GM12878 (cell line): ENCODE measurements around the gene MTM1. TPM values are rescaled to one million over a fixed set of nuclear protein-coding genes. Genes with fewer than 3 reads are reported as not detected.
A peak's percentile ranks its signal among the peaks of the same experiment; 100 is the strongest.

Experiments used
- ATAC-seq: fragments of 200-7000 bp; cut with Tn5 transposase; 3 replicates; pipeline ENCODE4 v1.9.1; 2020; ENCODE audit warnings: mild to moderate bottlenecking, moderate library complexity
- BruUV-seq: library from RNA; stranded (reverse); fragments of 400-500 nt; replicated peaks from 2 replicates; lab custom pipeline; 2021; lab: Mats Ljungman, UMichigan
- CTCF ChIA-PET: fragments of 300-600 bp; sonication (Branson Sonifier 250); formaldehyde crosslinking; extraction: SDS; loops from one replicate; lab custom pipeline; 2021; ENCODE audit warnings: inconsistent platforms; lab: Yijun Ruan, JAX
- POLR2A ChIA-PET: fragments of 350-600 bp; formaldehyde crosslinking; extraction: SDS; loops from one replicate; lab custom pipeline; 2021; ENCODE audit warnings: inconsistent platforms; lab: Charles Lee
- RAD21 ChIA-PET: fragments of 300-600 bp; sonication (Branson Sonifier 250); formaldehyde crosslinking; loops from one replicate; lab custom pipeline; 2023; ENCODE audit warnings: antibody characterized with exemption; ENCODE audit not compliant: unreplicated experiment; lab: Charles Lee
- SMC1A ChIA-PET: fragments of 300-600 bp; sonication (Branson Sonifier 250); formaldehyde crosslinking; loops from one replicate; lab custom pipeline; 2023; ENCODE audit not compliant: unreplicated experiment, uncharacterized antibody; lab: Charles Lee
- DNase-seq: peaks from one replicate; pipeline ENCODE4 v3.0.0-alpha.2; 2011; ENCODE audit warnings: low read depth, low spot score
- FAIRE-seq: peaks from 3 replicates; lab custom pipeline; 2011; peaks lifted over from hg19 to GRCh38; lab: Jason Lieb, UNC
- H2AFZ ChIP-seq: 2 replicates; pipeline ENCODE4 v1.6.0; 2011; ENCODE audit warnings: low read depth, low read length, control low read depth; ENCODE audit not compliant: control insufficient read depth
- H3K27ac ChIP-seq: 2 replicates; pipeline ENCODE4 v1.5.1; 2011; ENCODE audit warnings: control low read depth; ENCODE audit not compliant: control insufficient read depth, insufficient read depth
- H3K27me3 ChIP-seq, 2 experiments: replicated peaks in 1 of 2; 2 replicates each; pipeline versions ENCODE4 v1.6.0 to v1.6.1; 2011; ENCODE audit warnings: low read length in 1 of 2; ENCODE audit not compliant: control insufficient read depth in 2 of 2, insufficient read depth in 2 of 2
- H3K36me3 ChIP-seq, 2 experiments: 2 replicates each; pipeline ENCODE4 v1.5.1; 2011; ENCODE audit warnings: low read length in 1 of 2; ENCODE audit not compliant: control insufficient read depth in 2 of 2, insufficient read depth in 2 of 2
- H3K4me1 ChIP-seq: 2 replicates; pipeline ENCODE4 v1.6.1; 2011; ENCODE audit warnings: mild to moderate bottlenecking, low read length, moderate library complexity, mixed read lengths; ENCODE audit not compliant: control insufficient read depth, insufficient read depth
- H3K4me2 ChIP-seq: 2 replicates; pipeline ENCODE4 v1.6.0; 2011; ENCODE audit warnings: control low read depth; ENCODE audit not compliant: control insufficient read depth, insufficient read depth
- H3K4me3 ChIP-seq: fragments of 200-600 bp; sonication (generic); 2 replicates; pipeline ENCODE4 v1.5.1; 2016
- H3K79me2 ChIP-seq: 2 replicates; pipeline ENCODE4 v1.6.0; 2011; ENCODE audit warnings: low read length; ENCODE audit not compliant: control insufficient read depth, insufficient read depth
- H3K9ac ChIP-seq: 2 replicates; pipeline ENCODE4 v1.8.0; 2011; ENCODE audit warnings: low read length, control low read depth, mixed read lengths; ENCODE audit not compliant: control insufficient read depth, insufficient read depth
- H3K9me3 ChIP-seq: replicated peaks from 3 replicates; pipeline ENCODE4 v1.5.1; 2011; ENCODE audit warnings: mild to moderate bottlenecking, low read length; ENCODE audit not compliant: control insufficient read depth, insufficient read depth
- H4K20me1 ChIP-seq: 2 replicates; pipeline ENCODE4 v1.6.0; 2011; ENCODE audit not compliant: control insufficient read depth, insufficient read depth
- CBX5 ChIP-seq: sonication (generic); IDR thresholded peaks from 2 replicates; pipeline ENCODE4 v1.6.1; 2016; ENCODE audit warnings: low read depth, moderate library complexity, mild to moderate bottlenecking, inconsistent platforms
- EGR1 ChIP-seq, 2 experiments: IDR thresholded peaks; 1 replicate in 1 of 2; 2 replicates in 1 of 2; pipeline ENCODE4 v1.6.1; 2011 to 2012; ENCODE audit warnings: low read depth in 2 of 2, low read length in 2 of 2, borderline replicate concordance in 1 of 2, mild to moderate bottlenecking in 1 of 2, moderate library complexity in 1 of 2
- ETV6 ChIP-seq, 2 experiments: fragments of 450-650 bp in 1 of 2; IDR thresholded peaks in 1 of 2; conservative IDR thresholded peaks in 1 of 2; 2 replicates each; pipeline ENCODE4 v1.6.1; 2014; ENCODE audit warnings: antibody characterized with exemption in 1 of 2, borderline replicate concordance in 1 of 2, low read depth in 1 of 2, mild to moderate bottlenecking in 1 of 2, moderate library complexity in 1 of 2
- IKZF1 ChIP-seq: fragments of 450-650 bp; conservative IDR thresholded peaks from 2 replicates; pipeline ENCODE4 v1.6.1; 2017; ENCODE audit warnings: antibody characterized with exemption, mild to moderate bottlenecking
- IKZF2 ChIP-seq, 2 experiments: fragments of 450-650 bp; IDR thresholded peaks; 2 replicates each; pipeline ENCODE4 v1.6.1; 2017; ENCODE audit warnings: mild to moderate bottlenecking in 2 of 2, moderate library complexity in 2 of 2
- MEF2B ChIP-seq: fragments of 450-650 bp; IDR thresholded peaks from 2 replicates; pipeline ENCODE4 v1.6.1; 2018; ENCODE audit warnings: mild to moderate bottlenecking, moderate library complexity; ENCODE audit not compliant: partially characterized antibody, poor library complexity, severe bottlenecking
- NR2F1 ChIP-seq: fragments of 450-650 bp; conservative IDR thresholded peaks from 2 replicates; pipeline ENCODE4 v1.6.1; 2017; ENCODE audit warnings: mild to moderate bottlenecking
- SREBF1 ChIP-seq: IDR thresholded peaks from 2 replicates; pipeline ENCODE4 v1.6.1; 2012; ENCODE audit warnings: mild to moderate bottlenecking, low read length
- YY1 ChIP-seq: IDR thresholded peaks from 2 replicates; pipeline ENCODE4 v1.6.1; 2011; ENCODE audit warnings: low read depth, mild to moderate bottlenecking, low read length
- ZNF274 ChIP-seq: IDR thresholded peaks from one replicate; pipeline ENCODE4 v1.8.0; 2011; ENCODE audit not compliant: insufficient read length, insufficient read depth
- ZNF384 ChIP-seq: IDR thresholded peaks from 2 replicates; pipeline ENCODE4 v1.6.1; 2012; ENCODE audit warnings: low read depth, mild to moderate bottlenecking, low read length, improper control_type of control experiment, borderline replicate concordance
- WGBS: methylation state at CpG from one replicate; pipeline ENCODE4 v1.1.6; 2016; ENCODE audit warnings: low lambda C conversion rate; ENCODE audit not compliant: insufficient replicate concordance, insufficient coverage; ENCODE audit errors: missing lambda C conversion rate; 5-methylcytosine and 5-hydroxymethylcytosine counted together
- in situ Hi-C: fragments of 300-500 bp; cut with MboI; formaldehyde crosslinking; loops from 9 replicates; pipeline ENCODE4 v1.14.3; 2018; ENCODE audit warnings: mixed read lengths
- intact Hi-C: fragments of 100-400 bp; cut with micrococcal nuclease; formaldehyde crosslinking; loops from one replicate; pipeline ENCODE4 v1.14.2; 2022; ENCODE audit not compliant: unreplicated experiment
- polyA plus RNA-seq, 11 experiments: library from polyadenylated mRNA; depleted of rRNA in 4 of 11; unstranded in 6 of 11; stranded (reverse) in 5 of 11; fragments of >200 nt; fragmentation: Nextera tagmentation in 4 of 11; fragmentation: Illumina TruSeq in 1 of 11; extraction: Ambion mirVana in 4 of 11; extraction: Trizol in 1 of 11; gene quantifications; 1 replicate in 1 of 11; 2 replicates in 10 of 11; pipeline versions ENCODE4 v1.2.1 to v1.2.3, GENCODE V29; 2011 to 2016; ENCODE audit warnings: inconsistent platforms in 2 of 11, missing spikeins in 2 of 11, low read depth in 1 of 11
- total RNA-seq, 4 experiments: library from RNA; depleted of rRNA in 3 of 4; stranded (reverse); fragments of >200 nt in 3 of 4; fragmentation: Illumina TruSeq in 1 of 4; extraction: Trizol in 1 of 4; gene quantifications; 2 replicates each; pipeline versions ENCODE4 v1.2.1 to v1.2.3, GENCODE V29; 2013 to 2021
- TF ChIP-seq, protein P1 (sequence below): fragments of 450-650 bp; IDR thresholded peaks from 2 replicates; pipeline ENCODE4 v1.6.1; 2017; ENCODE audit warnings: mild to moderate bottlenecking, moderate library complexity

Gene MTM1
- total and polyA plus RNA-seq, 10 of the 15 experiments (the other 5 are each of a cell fraction or from before 2014, with no cell fraction given) = 3.9 to 13.3 (median 8.4) TPM

GRCh38 chrX:150573702-150574101 lies 5.3 kb downstream of the MTM1 start (continued):
- TF ChIP-seq YY1 (no peak), ZNF274 (no peak), SREBF1 (no peak), ZNF384 (no peak), MEF2B (peak; percentile 71), IKZF2 (IDR thresholded peaks at IDR 0.05) (peak; percentile 80 to 85), IKZF1 (peak; percentile 75), CBX5 (no peak), NR2F1 (peak; percentile 59; the same call in 1 of the 2 replicates)

GRCh38 chrX:150574559-150575418 lies 6.4 kb downstream of the MTM1 start:
- DNase-seq (no peak), FAIRE-seq (peak; percentile 84), ATAC-seq (peak; percentile 69)
- in situ Hi-C loops (no loop called here), intact Hi-C loops (loop anchor here (2.0 to 5.0 kb wide), 2 partner anchors 32 to 123 kb away; no protein-coding TSS in a partner anchor)
- peak overlapping the region; percentile 74 for H3K4me2 ChIP-seq
- no peaks in the 10 kb centered on the region for H4K20me1 ChIP-seq
- ChIA-PET POLR2A (no interaction called here), CTCF (interaction anchor here (1.3 to 1.7 kb wide), 2 partner anchors 12 to 31 kb away, joined by 4 to 6 read pairs; no protein-coding TSS in a partner anchor), SMC1A (interaction anchor here (1.3 to 2.1 kb wide), 3 partner anchors 12 to 93 kb away, joined by 4 to 6 read pairs (median 4); no protein-coding TSS in a partner anchor), RAD21 (interaction anchor here (1.6 kb wide), 1 partner anchor 95 kb away, joined by 3 read pairs; no protein-coding TSS in a partner anchor)
- H3K79me2 ChIP-seq = no peaks in the 10 kb centered on the region; the same call in 1 of the 2 replicates
- peaks cover 14% of the 10 kb centered on the region; the same call in 1 of the 2 replicates for H3K4me1 ChIP-seq
- H3K27me3 ChIP-seq = no peaks in the 10 kb centered on the region
- 10% methylated on average over 13 of the region's 13 CpGs for WGBS
- BruUV-seq = no TSS peak
- peaks cover 2% of the 10 kb centered on the region; the same call in 1 of the 3 replicates for H3K9me3 ChIP-seq
- H2AFZ ChIP-seq = no peak overlapping the region
- H3K27ac ChIP-seq = peak overlapping the region; percentile 34
- H3K4me3 ChIP-seq = peak overlapping the region; percentile 34; the same call in 1 of the 2 replicates
- H3K9ac ChIP-seq = peak overlapping the region; percentile 9; the same call in 1 of the 2 replicates
- H3K36me3 ChIP-seq = no peaks in the 10 kb centered on the region
- TF ChIP-seq EGR1 (IDR thresholded peaks at IDR 0.05; ENCODE audit: borderline replicate concordance in 1 of 2, low read depth in 2 of 2, low read length in 2 of 2) (no peak), ETV6 (conservative IDR thresholded peaks at IDR 0.05 in 1 of 2, IDR thresholded peaks at IDR 0.05 in 1 of 2; ENCODE audit: borderline replicate concordance in 1 of 2, low read depth in 1 of 2) (peak in 1 of 2 experiments; percentile 73; a peak in 2 of 4 replicates)
- TF ChIP-seq, protein P1, sequence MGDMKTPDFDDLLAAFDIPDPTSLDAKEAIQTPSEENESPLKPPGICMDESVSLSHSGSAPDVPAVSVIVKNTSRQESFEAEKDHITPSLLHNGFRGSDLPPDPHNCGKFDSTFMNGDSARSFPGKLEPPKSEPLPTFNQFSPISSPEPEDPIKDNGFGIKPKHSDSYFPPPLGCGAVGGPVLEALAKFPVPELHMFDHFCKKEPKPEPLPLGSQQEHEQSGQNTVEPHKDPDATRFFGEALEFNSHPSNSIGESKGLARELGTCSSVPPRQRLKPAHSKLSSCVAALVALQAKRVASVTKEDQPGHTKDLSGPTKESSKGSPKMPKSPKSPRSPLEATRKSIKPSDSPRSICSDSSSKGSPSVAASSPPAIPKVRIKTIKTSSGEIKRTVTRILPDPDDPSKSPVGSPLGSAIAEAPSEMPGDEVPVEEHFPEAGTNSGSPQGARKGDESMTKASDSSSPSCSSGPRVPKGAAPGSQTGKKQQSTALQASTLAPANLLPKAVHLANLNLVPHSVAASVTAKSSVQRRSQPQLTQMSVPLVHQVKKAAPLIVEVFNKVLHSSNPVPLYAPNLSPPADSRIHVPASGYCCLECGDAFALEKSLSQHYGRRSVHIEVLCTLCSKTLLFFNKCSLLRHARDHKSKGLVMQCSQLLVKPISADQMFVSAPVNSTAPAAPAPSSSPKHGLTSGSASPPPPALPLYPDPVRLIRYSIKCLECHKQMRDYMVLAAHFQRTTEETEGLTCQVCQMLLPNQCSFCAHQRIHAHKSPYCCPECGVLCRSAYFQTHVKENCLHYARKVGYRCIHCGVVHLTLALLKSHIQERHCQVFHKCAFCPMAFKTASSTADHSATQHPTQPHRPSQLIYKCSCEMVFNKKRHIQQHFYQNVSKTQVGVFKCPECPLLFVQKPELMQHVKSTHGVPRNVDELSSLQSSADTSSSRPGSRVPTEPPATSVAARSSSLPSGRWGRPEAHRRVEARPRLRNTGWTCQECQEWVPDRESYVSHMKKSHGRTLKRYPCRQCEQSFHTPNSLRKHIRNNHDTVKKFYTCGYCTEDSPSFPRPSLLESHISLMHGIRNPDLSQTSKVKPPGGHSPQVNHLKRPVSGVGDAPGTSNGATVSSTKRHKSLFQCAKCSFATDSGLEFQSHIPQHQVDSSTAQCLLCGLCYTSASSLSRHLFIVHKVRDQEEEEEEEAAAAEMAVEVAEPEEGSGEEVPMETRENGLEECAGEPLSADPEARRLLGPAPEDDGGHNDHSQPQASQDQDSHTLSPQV = no peak
